Panc1 (cell line): ENCODE results near the gene CABLES2. TPM values are rescaled to one million over a fixed set of nuclear protein-coding genes. Genes with fewer than 3 reads are reported as not detected.

Experiments used
- ATAC-seq: fragments of 200-7000 bp; cut with Tn5 transposase; 2 replicates; pipeline ENCODE4 v1.9.1; 2020; ENCODE audit warnings: mild to moderate bottlenecking, moderate library complexity
- BruUV-seq: library from RNA; stranded (reverse); fragments of 400-500 nt; replicated peaks from 2 replicates; lab custom pipeline; 2021; lab: Mats Ljungman, UMichigan
- CTCF ChIA-PET: fragments of 300-600 bp; sonication (Branson Sonifier 250); formaldehyde crosslinking; loops from one replicate; lab custom pipeline; 2022; ENCODE audit warnings: antibody characterized with exemption; lab: Charles Lee
- POLR2A ChIA-PET: fragments of 300-600 bp; sonication (Branson Sonifier 250); formaldehyde crosslinking; loops from one replicate; lab custom pipeline; 2022; ENCODE audit warnings: antibody characterized with exemption; lab: Charles Lee
- DNase-seq: peaks from one replicate; pipeline ENCODE4 v3.0.0-alpha.2; 2010; ENCODE audit warnings: low read depth, low spot score
- H3K27ac ChIP-seq: 2 replicates; pipeline ENCODE4 v1.5.1; 2011; ENCODE audit warnings: mild to moderate bottlenecking, low read length, inconsistent platforms
- H3K27me3 ChIP-seq: fragments of 200-500 bp; sonication (Bioruptor generic); 2 replicates; pipeline ENCODE4 v1.6.0; 2014; ENCODE audit warnings: low read length, inconsistent platforms; ENCODE audit not compliant: control insufficient read depth, insufficient read depth
- H3K36me3 ChIP-seq: fragments of 200-500 bp; sonication (Bioruptor generic); 2 replicates; pipeline ENCODE4 v1.5.1; 2014; ENCODE audit warnings: inconsistent platforms, mild to moderate bottlenecking, low read length, moderate library complexity; ENCODE audit not compliant: control insufficient read depth, insufficient read depth
- H3K4me1 ChIP-seq: 2 replicates; pipeline ENCODE4 v1.5.1; 2011; ENCODE audit warnings: inconsistent platforms, mild to moderate bottlenecking, low read length, moderate library complexity; ENCODE audit not compliant: control insufficient read depth, insufficient read depth
- H3K4me3 ChIP-seq, 2 experiments: 2 replicates each; pipeline ENCODE4 v1.5.1; 2011 to 2012; ENCODE audit warnings: low read depth in 2 of 2, low read length in 2 of 2, mild to moderate bottlenecking in 2 of 2, inconsistent platforms in 1 of 2, moderate library complexity in 1 of 2
- H3K9me3 ChIP-seq: fragments of 200-500 bp; sonication (Bioruptor generic); 2 replicates; pipeline ENCODE4 v1.5.1; 2014; ENCODE audit warnings: low read depth, mild to moderate bottlenecking, inconsistent platforms, low read length, moderate library complexity; ENCODE audit not compliant: control insufficient read depth, insufficient read depth
- SIN3A ChIP-seq: IDR thresholded peaks from 2 replicates; pipeline ENCODE4 v1.6.1; 2012; ENCODE audit warnings: low read depth, mild to moderate bottlenecking, low read length, moderate library complexity, borderline replicate concordance; ENCODE audit not compliant: insufficient read depth
- TCF7L2 ChIP-seq: IDR thresholded peaks from 2 replicates; pipeline ENCODE4 v1.6.1; 2011; ENCODE audit warnings: mild to moderate bottlenecking, low read depth, low read length, inconsistent platforms
- in situ Hi-C: cut with HindIII; loops from 2 replicates; pipeline ENCODE4 v1.10.0; 2016; ENCODE audit warnings: low sequenced_read_pairs, low pct_unique_long_range_greater_than_20kb
- intact Hi-C: fragments of 100-400 bp; cut with micrococcal nuclease; formaldehyde crosslinking; loops from one replicate; pipeline ENCODE4 v1.10.0; 2022; ENCODE audit not compliant: unreplicated experiment
- total RNA-seq: library from RNA; stranded (reverse); gene quantifications from one replicate; pipeline ENCODE4 v1.2.1, GENCODE V29; 2021; ENCODE audit not compliant: unreplicated experiment
- TF ChIP-seq, protein P1 (sequence below): fragments of 450-650 bp; IDR thresholded peaks from 2 replicates; pipeline ENCODE4 v1.5.1; 2017; ENCODE audit warnings: mild to moderate bottlenecking
- TF ChIP-seq, protein P2 (sequence below), 2 experiments: IDR thresholded peaks; 2 replicates each; pipeline ENCODE4 v1.6.1; 2011 to 2012; ENCODE audit warnings: low read depth in 2 of 2, control low read depth in 1 of 2, low read length in 1 of 2, mild to moderate bottlenecking in 1 of 2, moderate library complexity in 1 of 2; ENCODE audit not compliant: insufficient read depth in 1 of 2

The CABLES2 gene
- total RNA-seq, 1 experiment from 2014 or later, result 9.8 TPM

GRCh38 chr20:62339647-62340062, 67.4 kb downstream of the CABLES2 start:
- TF ChIP-seq, protein P1, sequence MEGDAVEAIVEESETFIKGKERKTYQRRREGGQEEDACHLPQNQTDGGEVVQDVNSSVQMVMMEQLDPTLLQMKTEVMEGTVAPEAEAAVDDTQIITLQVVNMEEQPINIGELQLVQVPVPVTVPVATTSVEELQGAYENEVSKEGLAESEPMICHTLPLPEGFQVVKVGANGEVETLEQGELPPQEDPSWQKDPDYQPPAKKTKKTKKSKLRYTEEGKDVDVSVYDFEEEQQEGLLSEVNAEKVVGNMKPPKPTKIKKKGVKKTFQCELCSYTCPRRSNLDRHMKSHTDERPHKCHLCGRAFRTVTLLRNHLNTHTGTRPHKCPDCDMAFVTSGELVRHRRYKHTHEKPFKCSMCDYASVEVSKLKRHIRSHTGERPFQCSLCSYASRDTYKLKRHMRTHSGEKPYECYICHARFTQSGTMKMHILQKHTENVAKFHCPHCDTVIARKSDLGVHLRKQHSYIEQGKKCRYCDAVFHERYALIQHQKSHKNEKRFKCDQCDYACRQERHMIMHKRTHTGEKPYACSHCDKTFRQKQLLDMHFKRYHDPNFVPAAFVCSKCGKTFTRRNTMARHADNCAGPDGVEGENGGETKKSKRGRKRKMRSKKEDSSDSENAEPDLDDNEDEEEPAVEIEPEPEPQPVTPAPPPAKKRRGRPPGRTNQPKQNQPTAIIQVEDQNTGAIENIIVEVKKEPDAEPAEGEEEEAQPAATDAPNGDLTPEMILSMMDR, result no peak
- no peak for TF ChIP-seq SIN3A
- TF ChIP-seq, protein P2, sequence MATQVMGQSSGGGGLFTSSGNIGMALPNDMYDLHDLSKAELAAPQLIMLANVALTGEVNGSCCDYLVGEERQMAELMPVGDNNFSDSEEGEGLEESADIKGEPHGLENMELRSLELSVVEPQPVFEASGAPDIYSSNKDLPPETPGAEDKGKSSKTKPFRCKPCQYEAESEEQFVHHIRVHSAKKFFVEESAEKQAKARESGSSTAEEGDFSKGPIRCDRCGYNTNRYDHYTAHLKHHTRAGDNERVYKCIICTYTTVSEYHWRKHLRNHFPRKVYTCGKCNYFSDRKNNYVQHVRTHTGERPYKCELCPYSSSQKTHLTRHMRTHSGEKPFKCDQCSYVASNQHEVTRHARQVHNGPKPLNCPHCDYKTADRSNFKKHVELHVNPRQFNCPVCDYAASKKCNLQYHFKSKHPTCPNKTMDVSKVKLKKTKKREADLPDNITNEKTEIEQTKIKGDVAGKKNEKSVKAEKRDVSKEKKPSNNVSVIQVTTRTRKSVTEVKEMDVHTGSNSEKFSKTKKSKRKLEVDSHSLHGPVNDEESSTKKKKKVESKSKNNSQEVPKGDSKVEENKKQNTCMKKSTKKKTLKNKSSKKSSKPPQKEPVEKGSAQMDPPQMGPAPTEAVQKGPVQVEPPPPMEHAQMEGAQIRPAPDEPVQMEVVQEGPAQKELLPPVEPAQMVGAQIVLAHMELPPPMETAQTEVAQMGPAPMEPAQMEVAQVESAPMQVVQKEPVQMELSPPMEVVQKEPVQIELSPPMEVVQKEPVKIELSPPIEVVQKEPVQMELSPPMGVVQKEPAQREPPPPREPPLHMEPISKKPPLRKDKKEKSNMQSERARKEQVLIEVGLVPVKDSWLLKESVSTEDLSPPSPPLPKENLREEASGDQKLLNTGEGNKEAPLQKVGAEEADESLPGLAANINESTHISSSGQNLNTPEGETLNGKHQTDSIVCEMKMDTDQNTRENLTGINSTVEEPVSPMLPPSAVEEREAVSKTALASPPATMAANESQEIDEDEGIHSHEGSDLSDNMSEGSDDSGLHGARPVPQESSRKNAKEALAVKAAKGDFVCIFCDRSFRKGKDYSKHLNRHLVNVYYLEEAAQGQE (IDR thresholded peaks at IDR 0.05; ENCODE audit: insufficient read depth in 1 of 2, low read depth in 2 of 2, low read length in 1 of 2), result no peak
- no peak for TF ChIP-seq TCF7L2
- TSS peak; percentile 27 for BruUV-seq
- ChIA-PET CTCF (no interaction called here), POLR2A (no interaction called here)
- Histone ChIP-seq H3K36me3 (peaks cover 27% of the 10 kb centered on the region), H3K4me3 (no peak overlapping the region), H3K9me3 (no peaks in the 10 kb centered on the region), H3K27me3 (no peaks in the 10 kb centered on the region), H3K4me1 (no peaks in the 10 kb centered on the region), H3K27ac (no peak overlapping the region)
- ATAC-seq (no peak), DNase-seq (no peak)
- intact Hi-C loops, result loop anchor here (5.0 kb wide), 1 partner anchor 43 kb away; no protein-coding TSS in a partner anchor
- in situ Hi-C loops, result no loop called here

Other genes with a start within 250 kb of the CABLES2 start
- gene MTG2, start 224.3 kb downstream of the CABLES2 start, total RNA-seq, result 56.8 TPM
- 0.10 TPM for gene HRH3, start 187.0 kb downstream of the CABLES2 start, total RNA-seq
- gene OSBPL2, start 168.8 kb downstream of the CABLES2 start, total RNA-seq, result 41.4 TPM
- gene ADRM1, start 104.3 kb downstream of the CABLES2 start, total RNA-seq, result 194 TPM
- gene LAMA5, start 40.0 kb downstream of the CABLES2 start, total RNA-seq, result 497 TPM
- 1,761 TPM for gene RPS21, start 20.2 kb downstream of the CABLES2 start, total RNA-seq
- gene RBBP8NL, start 20.3 kb upstream of the CABLES2 start, total RNA-seq, result not detected
- 53.2 TPM for gene GATA5, start 68.7 kb upstream of the CABLES2 start, total RNA-seq
- 167 TPM for gene SLCO4A1, start 235.2 kb upstream of the CABLES2 start, total RNA-seq